22Rv1 (cell line): ENCODE data around the gene KRT12.

Source experiments
- H3K27ac ChIP-seq: fragments of 450-650 bp; 2 replicates; pipeline ENCODE4 v1.5.1; 2017
- ZFX ChIP-seq: fragments of 450-650 bp; IDR thresholded peaks from 2 replicates; pipeline ENCODE4 v1.6.1; 2017; ENCODE audit warnings: antibody characterized with exemption, borderline replicate concordance
- TF ChIP-seq, protein P1 (sequence below): fragments of 450-650 bp; IDR thresholded peaks from 2 replicates; pipeline ENCODE4 v1.5.1; 2017; ENCODE audit warnings: mild to moderate bottlenecking

The KRT12 gene

DNA sequence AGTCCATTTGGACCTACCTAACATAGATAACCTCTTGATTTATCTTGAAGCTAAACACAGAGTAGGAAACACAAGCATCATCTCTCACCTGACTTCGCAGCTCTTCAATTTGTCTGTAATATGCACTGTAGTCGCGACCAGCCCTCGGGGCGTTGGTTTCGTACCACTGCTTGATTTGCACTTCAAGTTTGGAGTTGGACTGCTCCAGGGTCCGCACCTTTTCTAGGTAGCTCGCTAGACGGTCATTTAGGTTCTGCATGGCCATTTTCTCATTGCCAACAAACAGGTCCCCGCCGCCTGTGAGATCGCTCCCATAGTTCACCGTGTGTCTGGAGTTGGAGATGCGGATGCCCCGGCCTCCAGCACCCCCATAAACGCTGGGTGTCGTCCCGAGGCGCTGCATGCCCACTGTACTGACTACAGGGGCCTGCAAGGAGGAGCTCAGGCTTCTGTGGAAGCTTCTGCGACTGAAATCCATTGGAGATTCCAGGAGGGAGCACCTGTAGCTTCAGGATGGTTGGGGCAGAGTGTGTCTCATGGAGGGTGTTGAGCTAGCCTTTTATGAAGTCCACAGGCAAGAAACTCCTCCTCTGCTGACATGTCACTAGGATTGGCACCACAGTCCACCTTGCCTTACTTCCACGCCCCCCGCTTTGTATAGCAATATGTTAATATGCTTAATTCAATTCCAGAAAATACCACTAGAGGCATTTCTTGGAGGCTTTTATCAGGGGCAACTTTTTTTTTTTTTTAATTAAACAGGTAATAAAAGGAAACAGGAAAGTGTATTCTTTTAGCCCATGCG, 17.9 kb upstream of the KRT12 start, which contains the start of gene KRT20:
Gene KRT20 (minus strand): TSS at position 535 of the 805 bp plus-strand sequence. CDS start 57 bp downstream, at position 478.
- H3K27ac ChIP-seq: no peak within 1 kb of the TSS
- TF ChIP-seq, protein P1, sequence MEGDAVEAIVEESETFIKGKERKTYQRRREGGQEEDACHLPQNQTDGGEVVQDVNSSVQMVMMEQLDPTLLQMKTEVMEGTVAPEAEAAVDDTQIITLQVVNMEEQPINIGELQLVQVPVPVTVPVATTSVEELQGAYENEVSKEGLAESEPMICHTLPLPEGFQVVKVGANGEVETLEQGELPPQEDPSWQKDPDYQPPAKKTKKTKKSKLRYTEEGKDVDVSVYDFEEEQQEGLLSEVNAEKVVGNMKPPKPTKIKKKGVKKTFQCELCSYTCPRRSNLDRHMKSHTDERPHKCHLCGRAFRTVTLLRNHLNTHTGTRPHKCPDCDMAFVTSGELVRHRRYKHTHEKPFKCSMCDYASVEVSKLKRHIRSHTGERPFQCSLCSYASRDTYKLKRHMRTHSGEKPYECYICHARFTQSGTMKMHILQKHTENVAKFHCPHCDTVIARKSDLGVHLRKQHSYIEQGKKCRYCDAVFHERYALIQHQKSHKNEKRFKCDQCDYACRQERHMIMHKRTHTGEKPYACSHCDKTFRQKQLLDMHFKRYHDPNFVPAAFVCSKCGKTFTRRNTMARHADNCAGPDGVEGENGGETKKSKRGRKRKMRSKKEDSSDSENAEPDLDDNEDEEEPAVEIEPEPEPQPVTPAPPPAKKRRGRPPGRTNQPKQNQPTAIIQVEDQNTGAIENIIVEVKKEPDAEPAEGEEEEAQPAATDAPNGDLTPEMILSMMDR: peak; percentile 43
- no peak for TF ChIP-seq ZFX

DNA sequence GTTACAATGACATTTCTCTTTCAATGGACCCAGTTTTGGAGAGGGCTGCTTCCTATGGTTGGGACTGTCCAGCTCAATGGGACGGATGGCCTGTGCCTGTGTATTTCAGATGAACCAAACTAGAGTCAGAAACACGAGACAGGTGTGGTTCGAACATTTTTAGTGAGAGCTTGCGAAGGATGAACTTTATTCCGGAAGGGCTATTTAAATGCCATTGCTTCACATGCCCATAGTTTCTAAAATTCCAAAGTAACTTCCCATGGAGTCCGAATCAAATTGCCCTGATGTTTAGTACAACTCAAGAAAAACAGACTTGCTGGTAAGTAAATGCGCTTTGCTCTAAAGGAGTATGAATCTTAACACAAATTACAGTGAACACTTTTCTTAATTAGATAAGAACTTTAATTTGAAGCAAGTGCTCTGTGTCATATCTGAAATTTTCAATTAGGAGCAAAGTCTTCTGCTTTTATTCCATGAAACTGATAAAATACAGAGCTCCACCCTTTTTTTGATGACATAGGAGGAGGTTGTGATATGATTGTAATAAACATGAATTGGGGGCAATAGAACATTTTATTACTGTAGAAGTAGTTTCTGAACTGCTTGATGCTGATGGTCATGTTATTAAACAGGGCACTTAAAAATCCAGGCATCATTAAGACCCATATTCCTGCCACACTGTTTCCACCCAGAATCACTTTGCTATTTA, 16.8 kb upstream of the KRT12 start:
- no peak for TF ChIP-seq ZFX
- TF ChIP-seq, protein P1: no peak
- no peak overlapping the region for H3K27ac ChIP-seq

DNA sequence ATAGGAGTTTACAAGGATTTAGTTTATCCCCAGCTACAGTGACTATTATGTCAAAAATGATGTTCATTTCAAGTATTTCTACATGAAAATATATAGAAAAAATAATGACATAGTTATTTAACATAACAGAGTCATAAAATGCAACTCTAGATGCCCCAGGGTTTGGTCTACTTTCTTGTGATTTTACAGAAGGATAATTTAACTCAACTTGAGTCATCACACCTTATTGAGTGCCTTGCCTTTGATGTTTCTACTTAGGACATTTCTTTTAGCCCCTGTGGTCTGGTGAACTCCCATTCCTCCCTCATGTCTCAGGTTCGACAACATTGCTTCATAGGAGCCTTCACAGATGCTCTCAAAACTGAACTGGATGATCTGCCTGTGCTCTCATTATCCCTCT, 16.0 kb upstream of the KRT12 start:
- no peak overlapping the region for H3K27ac ChIP-seq
- TF ChIP-seq, protein P1: no peak
- TF ChIP-seq ZFX: no peak

DNA sequence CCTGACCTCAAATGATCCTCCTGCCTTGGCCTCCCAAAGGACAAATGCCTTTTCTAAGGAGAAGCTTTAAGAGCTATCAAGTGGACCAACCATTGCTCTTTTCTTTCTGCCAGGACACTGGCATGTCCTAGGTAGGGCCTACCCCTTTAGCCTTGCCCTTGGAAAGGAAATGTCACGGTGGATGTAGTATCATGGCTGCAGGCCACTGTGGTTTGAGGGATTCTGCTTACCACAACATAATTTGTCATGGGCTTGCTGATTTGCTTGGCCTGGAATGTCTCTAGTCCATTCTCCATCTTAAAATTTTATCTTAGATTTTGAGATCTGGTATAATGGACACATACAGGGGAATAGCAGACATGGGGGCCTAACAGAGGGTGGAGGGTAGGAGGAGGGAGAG, 12.0 kb upstream of the KRT12 start:
- no peak overlapping the region for H3K27ac ChIP-seq
- TF ChIP-seq, protein P1: no peak
- TF ChIP-seq ZFX: no peak

DNA sequence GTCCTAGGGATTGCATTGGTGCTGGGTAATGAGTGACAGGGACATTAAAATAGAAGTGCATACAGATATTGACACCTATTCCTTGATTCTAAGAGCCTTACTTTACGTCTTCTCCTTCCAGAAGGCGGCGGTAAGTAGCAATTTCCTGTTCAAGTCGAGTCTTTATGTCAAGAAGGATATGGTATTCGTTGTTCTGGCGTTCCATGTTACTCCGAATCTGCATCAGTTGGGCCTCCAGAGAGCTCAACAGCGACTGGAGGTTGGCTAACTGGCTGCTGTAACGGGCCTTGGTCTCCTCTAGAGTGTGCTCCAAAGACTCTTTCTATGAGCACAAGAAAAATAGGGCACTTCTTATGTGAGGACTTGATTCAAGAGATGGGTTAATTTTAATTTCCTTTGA, 11.0 kb upstream of the KRT12 start:
- TF ChIP-seq, protein P1: no peak
- no peak for TF ChIP-seq ZFX
- no peak overlapping the region for H3K27ac ChIP-seq

DNA sequence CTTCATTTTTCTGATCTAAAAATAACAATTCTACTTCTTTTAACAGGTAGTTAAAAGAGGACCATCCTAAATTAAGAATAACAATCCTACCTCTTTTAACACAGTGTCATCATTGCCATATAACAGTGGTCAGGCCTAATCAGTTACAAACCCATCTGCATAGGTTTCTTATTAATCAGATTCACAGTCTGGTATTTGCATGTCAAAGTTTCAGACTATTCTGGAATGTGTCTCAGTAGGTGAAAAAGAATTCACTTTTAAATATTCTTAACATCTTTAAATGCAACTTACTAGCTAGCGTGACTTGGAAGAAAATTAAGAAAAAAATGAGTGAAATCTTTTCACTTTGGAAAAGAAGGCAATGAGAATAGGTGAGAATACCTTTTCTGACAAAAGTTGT, 6.8 kb upstream of the KRT12 start:
- no peak for TF ChIP-seq ZFX
- TF ChIP-seq, protein P1: no peak
- no peak overlapping the region for H3K27ac ChIP-seq

DNA sequence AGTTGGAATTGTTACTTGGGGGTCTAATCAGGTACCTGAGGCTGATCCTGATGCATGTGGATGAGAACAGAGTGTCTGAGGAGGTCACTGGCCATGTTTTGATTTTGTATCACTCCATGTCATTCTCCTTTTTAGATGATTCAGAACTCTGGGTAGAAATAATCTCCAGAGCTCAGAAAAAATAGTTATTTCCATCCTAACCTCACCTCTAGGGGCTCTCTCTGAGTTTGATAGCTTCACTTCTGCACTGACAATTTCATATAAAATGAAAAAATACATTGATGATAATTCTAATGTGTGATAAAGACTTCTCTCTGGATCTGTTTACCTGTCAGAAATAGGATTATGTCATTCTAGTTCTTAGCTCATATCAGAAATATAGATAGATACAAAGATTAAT, 6.2 kb upstream of the KRT12 start:
- TF ChIP-seq, protein P1: no peak
- TF ChIP-seq ZFX: no peak
- no peak overlapping the region for H3K27ac ChIP-seq
